KOPT-K1 (cell line): ENCODE measurements around the gene PTPN20.
"Not testable (repeated sequence)": the region's sequence is repeated elsewhere in the genome, so short reads cannot be mapped to it uniquely, and the experiment has no call there.

Experiments
- H3K27ac ChIP-seq: fragments of 200-600 bp; sonication (generic); 2 replicates; pipeline ENCODE4 v1.5.1; 2016; ENCODE audit warnings: antibody characterized with exemption, mild to moderate bottlenecking, low read depth, low read length; ENCODE audit not compliant: poor library complexity, severe bottlenecking
- H3K36me3 ChIP-seq: fragments of 200-600 bp; sonication (generic); 2 replicates; pipeline ENCODE4 v1.5.1; 2017; ENCODE audit warnings: antibody characterized with exemption, mild to moderate bottlenecking, low read length, moderate library complexity; ENCODE audit not compliant: insufficient read depth
- H3K9me3 ChIP-seq: fragments of 200-600 bp; sonication (generic); 2 replicates; pipeline ENCODE4 v1.5.1; 2017; ENCODE audit warnings: antibody characterized with exemption, low read length, mild to moderate bottlenecking; ENCODE audit not compliant: insufficient read depth, poor library complexity, severe bottlenecking

PTPN20 gene

GRCh38 chr10:46925853-46926252, 14.6 kb downstream of the PTPN20 start:
- not testable (repeated sequence) for H3K9me3 ChIP-seq, H3K36me3 ChIP-seq, H3K27ac ChIP-seq

GRCh38 chr10:46928810-46929209, 17.6 kb downstream of the PTPN20 start:
- H3K36me3 ChIP-seq, H3K9me3 ChIP-seq, H3K27ac ChIP-seq: not testable (repeated sequence)

GRCh38 chr10:46932383-46932782, 21.2 kb downstream of the PTPN20 start:
- H3K36me3 ChIP-seq, H3K9me3 ChIP-seq, H3K27ac ChIP-seq: not testable (repeated sequence)

- not testable (repeated sequence) for H3K27ac ChIP-seq, H3K9me3 ChIP-seq, H3K36me3 ChIP-seq
Measured at GRCh38 chr10:46941091-46941490, 29.9 kb downstream of the PTPN20 start.

- not testable (repeated sequence) for H3K9me3 ChIP-seq, H3K36me3 ChIP-seq, H3K27ac ChIP-seq
Measured at GRCh38 chr10:46948687-46949518, 37.7 kb downstream of the PTPN20 start.

GRCh38 chr10:46952540-46952939, 41.3 kb downstream of the PTPN20 start:
- not testable (repeated sequence) for H3K27ac ChIP-seq, H3K36me3 ChIP-seq, H3K9me3 ChIP-seq

- H3K9me3 ChIP-seq, H3K36me3 ChIP-seq, H3K27ac ChIP-seq: not testable (repeated sequence)
Measured at GRCh38 chr10:46960742-46961141, 49.5 kb downstream of the PTPN20 start.

- not testable (repeated sequence) for H3K27ac ChIP-seq, H3K36me3 ChIP-seq, H3K9me3 ChIP-seq
Measured at GRCh38 chr10:46963356-46963755, 52.1 kb downstream of the PTPN20 start.

GRCh38 chr10:46967013-46967412, 55.8 kb downstream of the PTPN20 start:
- not testable (repeated sequence) for H3K36me3 ChIP-seq, H3K27ac ChIP-seq, H3K9me3 ChIP-seq

GRCh38 chr10:46980223-46980622, 69.0 kb downstream of the PTPN20 start:
- H3K9me3 ChIP-seq, H3K36me3 ChIP-seq, H3K27ac ChIP-seq: not testable (repeated sequence)

GRCh38 chr10:46987233-46987924, 76.2 kb downstream of the PTPN20 start:
- H3K27ac ChIP-seq, H3K9me3 ChIP-seq, H3K36me3 ChIP-seq: not testable (repeated sequence)

GRCh38 chr10:46992803-46993561, 81.8 kb downstream of the PTPN20 start:
- peaks cover 11% of the 10 kb centered on the region for H3K9me3 ChIP-seq
- no peaks in the 10 kb centered on the region for H3K36me3 ChIP-seq
- H3K27ac ChIP-seq = no peak overlapping the region

GRCh38 chr10:46995234-46995633, 84.0 kb downstream of the PTPN20 start:
- H3K36me3 ChIP-seq = no peaks in the 10 kb centered on the region
- H3K9me3 ChIP-seq = peaks cover 11% of the 10 kb centered on the region
- no peak overlapping the region for H3K27ac ChIP-seq

GRCh38 chr10:46998192-46998591, 87.0 kb downstream of the PTPN20 start:
- Histone ChIP-seq H3K36me3 (no peaks in the 10 kb centered on the region), H3K9me3 (peaks cover 11% of the 10 kb centered on the region), H3K27ac (no peak overlapping the region)

GRCh38 chr10:46998595-46998994, 87.4 kb downstream of the PTPN20 start:
- H3K27ac ChIP-seq = no peak overlapping the region
- peaks cover 11% of the 10 kb centered on the region for H3K9me3 ChIP-seq
- no peaks in the 10 kb centered on the region for H3K36me3 ChIP-seq
